AG04449 (cell line): ENCODE data around the gene C7.
"Not testable (repeated sequence)": the region's sequence is repeated elsewhere in the genome, so short reads cannot be mapped to it uniquely, and the experiment has no call there.

ENCODE experiments used
- CTCF ChIA-PET: fragments of 350-600 bp; formaldehyde crosslinking; extraction: SDS; loops from one replicate; lab custom pipeline; 2021; ENCODE audit warnings: antibody characterized with exemption; lab: Yijun Ruan, JAX
- POLR2A ChIA-PET: fragments of 400-600, 350-600 bp; formaldehyde crosslinking; extraction: SDS; loops from one replicate; lab custom pipeline; 2020; ENCODE audit warnings: antibody characterized with exemption, inconsistent platforms; lab: Yijun Ruan, JAX
- DNase-seq: peaks from one replicate; pipeline ENCODE4 v3.0.0-alpha.2; 2010; ENCODE audit warnings: low read depth, low spot score
- H3K4me3 ChIP-seq: 2 replicates; pipeline ENCODE4 v1.5.1; 2011; ENCODE audit warnings: low read depth, mild to moderate bottlenecking, control low read depth, low read length
- TF ChIP-seq, protein P1 (sequence below): IDR thresholded peaks from one replicate; pipeline ENCODE4 v1.5.1; 2011; ENCODE audit warnings: mild to moderate bottlenecking, moderate library complexity, low read length, control low read depth, inconsistent platforms; ENCODE audit not compliant: insufficient read depth; ENCODE audit errors: missing control alignments

C7 gene

DNA sequence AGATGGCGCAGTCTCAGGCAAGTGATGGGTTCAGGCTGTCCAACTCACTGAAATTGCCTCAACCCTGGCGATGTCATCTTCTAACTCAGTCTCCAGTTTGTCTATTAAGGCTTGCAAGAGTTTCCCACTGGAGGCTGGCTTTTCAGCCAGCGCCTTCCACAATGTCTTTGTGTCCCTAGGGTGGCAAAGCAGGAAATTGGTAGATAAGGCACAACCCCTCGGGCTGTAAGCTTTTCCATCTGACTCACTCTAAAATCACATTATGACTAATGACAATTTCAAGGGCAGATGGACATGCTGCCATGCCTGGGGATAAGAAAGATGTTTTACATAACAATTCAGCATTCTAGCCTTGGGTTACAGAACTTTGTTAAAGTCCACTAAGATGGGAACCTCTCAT, 99.9 kb downstream of the C7 start:
- POLR2A ChIA-PET: no interaction called here
- H3K4me3 ChIP-seq: no peak overlapping the region
- TF ChIP-seq, protein P1, sequence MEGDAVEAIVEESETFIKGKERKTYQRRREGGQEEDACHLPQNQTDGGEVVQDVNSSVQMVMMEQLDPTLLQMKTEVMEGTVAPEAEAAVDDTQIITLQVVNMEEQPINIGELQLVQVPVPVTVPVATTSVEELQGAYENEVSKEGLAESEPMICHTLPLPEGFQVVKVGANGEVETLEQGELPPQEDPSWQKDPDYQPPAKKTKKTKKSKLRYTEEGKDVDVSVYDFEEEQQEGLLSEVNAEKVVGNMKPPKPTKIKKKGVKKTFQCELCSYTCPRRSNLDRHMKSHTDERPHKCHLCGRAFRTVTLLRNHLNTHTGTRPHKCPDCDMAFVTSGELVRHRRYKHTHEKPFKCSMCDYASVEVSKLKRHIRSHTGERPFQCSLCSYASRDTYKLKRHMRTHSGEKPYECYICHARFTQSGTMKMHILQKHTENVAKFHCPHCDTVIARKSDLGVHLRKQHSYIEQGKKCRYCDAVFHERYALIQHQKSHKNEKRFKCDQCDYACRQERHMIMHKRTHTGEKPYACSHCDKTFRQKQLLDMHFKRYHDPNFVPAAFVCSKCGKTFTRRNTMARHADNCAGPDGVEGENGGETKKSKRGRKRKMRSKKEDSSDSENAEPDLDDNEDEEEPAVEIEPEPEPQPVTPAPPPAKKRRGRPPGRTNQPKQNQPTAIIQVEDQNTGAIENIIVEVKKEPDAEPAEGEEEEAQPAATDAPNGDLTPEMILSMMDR: no peak
- DNase-seq: no peak
- CTCF ChIA-PET: no interaction called here

DNA sequence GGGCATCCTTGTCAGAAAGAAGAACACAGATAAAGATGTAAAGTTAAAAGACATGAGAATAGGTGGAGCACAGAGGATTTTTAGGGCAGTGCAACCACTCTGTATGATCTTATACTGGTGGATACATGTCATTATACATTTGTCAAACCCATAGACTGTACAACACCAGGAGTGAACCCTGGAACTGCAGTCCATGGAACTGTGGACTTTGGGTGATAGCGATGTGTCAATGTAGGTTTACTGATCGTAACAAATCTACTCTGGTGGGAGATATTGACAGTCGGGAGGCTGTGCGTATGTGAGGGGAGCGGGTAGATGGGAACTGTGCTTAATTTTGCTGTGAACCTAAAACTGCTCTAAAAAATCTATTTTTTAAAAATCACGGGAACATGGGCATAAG, 101.3 kb downstream of the C7 start:
- ChIA-PET POLR2A (no interaction called here), CTCF (no interaction called here)
- H3K4me3 ChIP-seq: no peak overlapping the region
- DNase-seq: no peak
- TF ChIP-seq, protein P1: no peak

DNA sequence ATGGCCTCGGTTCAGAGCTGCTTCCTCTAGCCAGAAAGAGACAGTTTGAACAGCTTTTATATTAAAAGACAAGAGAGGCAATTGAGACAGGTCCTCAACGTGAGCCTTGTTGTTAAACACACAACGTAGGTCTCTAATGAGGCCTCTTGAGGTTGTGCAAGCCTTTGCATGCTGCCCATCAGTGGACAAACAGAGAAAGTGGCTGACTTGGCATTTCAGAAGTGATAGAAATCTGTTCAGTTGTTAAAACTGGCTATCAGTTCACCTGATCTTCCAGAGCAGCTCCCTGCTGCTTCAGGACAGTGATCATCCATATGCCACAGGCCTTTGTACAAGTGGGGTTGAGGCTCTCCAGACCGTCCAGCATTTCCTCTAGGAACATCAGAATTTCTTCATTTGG, 103.0 kb downstream of the C7 start:
- no peak overlapping the region for H3K4me3 ChIP-seq
- CTCF ChIA-PET: no interaction called here
- no peak for DNase-seq
- POLR2A ChIA-PET: no interaction called here
- TF ChIP-seq, protein P1: no peak

DNA sequence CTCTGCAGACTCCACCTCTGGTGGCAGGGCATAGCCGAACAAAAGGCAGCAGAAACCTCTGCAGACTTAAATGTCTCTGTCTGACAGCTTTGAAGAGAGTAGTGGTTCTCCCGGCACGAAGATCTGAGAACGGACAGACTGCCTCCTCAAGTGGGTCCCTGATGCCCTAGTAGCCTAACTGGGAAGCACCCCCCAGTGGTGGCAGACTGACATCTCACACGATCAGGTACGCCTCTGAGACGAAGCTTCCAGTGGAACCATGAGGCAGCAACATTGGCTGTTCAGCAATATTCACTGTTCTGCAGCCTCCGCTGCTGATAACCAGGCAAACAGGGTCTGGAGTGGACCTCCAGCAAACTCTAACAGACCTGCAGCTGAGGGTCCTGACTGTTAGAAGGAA, 113.3 kb downstream of the C7 start:
- CTCF ChIA-PET, H3K4me3 ChIP-seq, POLR2A ChIA-PET, DNase-seq: not testable (repeated sequence)
